ENCODE measurements around the gene OVOL2.
"Not testable (repeated sequence)": the region's sequence is repeated elsewhere in the genome, so short reads cannot be mapped to it uniquely, and the experiment has no call there.

Gene OVOL2

DNA sequence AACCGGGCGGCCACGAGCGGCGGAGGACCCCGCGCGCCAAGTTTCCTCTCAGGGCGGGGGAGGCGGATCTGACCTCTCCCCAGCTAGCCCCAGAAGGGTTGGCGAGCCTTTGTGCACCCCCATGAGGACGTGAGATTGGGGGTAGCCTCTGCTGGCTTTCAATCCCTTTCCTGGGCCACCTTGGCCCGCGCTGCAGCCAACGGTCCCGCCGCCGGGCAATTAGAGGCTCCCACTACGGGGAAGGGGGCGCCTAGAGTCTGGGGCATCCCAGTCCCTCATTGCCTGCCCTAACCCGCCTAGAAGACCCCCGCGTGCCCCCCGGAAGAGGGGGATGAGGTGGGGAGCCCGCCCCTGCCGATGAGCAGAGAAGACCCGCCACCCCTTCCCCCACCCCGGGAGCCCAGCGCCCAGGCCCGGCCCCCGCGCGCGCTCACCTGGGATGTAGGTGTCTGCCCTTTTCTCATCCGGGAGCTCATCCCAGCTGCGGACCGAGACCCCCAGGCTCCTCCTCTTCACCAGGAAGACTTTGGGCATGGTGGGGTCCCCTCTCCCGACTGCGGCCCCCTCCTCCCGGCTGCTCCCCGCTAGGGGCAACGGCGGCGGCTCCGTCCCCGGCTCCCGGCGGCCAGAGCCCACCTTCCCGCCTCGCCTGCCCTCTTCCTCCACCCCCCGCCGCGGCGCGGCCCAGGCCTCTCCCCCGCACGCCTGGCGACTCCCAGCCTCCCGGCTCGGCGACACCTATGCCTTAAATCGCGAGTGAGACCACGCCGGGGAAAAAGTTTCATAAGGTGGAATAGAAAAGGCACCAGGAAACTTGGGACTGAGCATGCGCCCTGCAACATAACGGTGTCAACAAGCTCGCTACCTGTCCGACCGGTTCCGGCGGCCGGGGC lies at the start of gene OVOL2:
Gene OVOL2 (minus strand): TSS at position 816 of the 893 bp plus-strand sequence. CDS start 282 bp downstream, at position 534.
- no peak for DNase-seq

DNA sequence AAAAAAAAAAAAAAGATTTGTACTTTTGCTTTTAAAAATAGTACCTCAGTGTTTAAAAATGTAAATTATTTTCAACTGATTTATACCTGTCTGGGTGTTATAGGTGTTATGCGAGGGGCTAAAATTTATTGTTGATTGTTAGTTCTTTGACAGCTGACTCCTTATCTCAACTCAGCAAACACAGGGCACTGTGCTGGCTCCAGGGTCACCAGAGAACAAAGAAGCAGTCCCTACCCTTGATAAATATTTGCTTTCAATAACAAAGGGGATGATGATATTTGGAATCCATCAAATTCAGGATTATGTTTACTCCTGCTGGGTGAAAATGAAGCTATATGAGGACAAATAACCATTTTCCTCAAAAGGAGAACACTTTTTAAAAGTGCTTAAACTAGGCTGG lies 45.8 kb upstream of the OVOL2 start:
- no peak for DNase-seq

DNA sequence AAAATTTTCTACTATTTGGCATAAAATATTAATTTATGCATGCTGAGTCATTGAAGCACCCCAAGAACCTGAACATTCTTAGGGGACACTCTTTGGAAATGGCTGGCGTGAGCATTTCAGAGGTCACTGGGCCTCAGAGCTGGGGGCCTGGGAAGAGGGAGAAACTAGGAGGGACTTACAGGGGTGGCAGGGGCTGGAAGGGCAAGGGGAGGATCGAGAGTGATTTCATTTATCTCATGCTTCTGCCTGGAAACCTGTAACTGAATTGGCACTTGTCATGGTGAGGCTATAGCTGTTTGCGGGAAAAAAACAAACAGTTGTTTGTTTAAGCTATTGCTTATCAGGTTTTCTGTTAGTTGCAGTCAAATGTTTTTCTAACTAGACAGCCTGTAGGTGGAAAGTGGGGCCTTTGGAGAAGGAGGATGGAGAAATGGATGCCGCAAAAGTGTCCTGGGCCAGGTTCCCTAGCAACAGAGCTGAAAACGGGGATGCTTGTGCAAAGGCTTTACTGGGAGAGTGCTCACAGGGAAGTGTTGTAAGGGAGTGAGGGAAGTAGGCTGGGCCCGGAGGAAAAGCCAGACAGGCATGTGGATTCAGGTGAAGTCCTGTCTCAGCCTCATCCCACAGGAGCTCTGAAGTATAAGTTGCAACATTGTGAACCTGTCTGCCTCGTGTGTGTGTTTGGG lies 43.6 kb upstream of the OVOL2 start:
- no peak for DNase-seq

DNA sequence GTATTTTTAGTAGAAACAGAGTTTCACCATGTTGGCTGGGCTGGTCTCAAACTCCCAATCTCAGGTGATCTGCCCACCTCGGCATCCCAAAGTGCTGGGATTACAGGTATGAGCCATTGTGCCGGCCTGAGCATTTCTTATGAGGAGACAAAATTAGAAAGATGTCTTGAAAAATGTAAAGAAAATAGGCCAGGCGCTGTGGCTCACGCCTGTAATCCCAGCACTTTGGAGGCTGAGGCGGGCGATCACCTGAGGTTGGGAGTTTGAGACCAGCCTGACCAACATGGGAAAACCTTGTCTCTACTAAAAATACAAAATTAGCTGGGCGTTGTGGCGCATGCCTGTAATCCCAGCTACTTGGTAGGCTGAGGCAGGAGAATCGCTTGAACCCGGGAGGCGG lies 42.9 kb upstream of the OVOL2 start:
- DNase-seq, result not testable (repeated sequence)

DNA sequence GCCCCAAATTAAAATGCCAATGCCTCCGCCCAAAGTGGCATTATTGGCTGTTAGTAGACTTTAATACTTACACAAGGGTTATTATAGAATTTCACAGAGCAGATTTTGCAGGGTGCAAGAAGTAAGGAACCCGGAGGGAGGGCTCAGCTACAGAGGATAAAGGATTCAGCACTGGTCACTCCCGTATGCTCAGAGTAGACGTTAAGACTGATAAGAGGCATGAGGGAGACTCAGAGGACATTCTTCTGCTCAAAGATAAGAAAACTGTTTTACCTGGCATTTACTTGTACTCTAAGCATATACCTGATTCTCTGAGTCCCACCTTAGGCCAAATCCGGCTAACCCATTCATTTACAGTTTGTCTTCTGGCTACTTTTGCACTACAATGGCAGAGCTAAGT lies 36.5 kb upstream of the OVOL2 start:
- DNase-seq, result no peak

DNA sequence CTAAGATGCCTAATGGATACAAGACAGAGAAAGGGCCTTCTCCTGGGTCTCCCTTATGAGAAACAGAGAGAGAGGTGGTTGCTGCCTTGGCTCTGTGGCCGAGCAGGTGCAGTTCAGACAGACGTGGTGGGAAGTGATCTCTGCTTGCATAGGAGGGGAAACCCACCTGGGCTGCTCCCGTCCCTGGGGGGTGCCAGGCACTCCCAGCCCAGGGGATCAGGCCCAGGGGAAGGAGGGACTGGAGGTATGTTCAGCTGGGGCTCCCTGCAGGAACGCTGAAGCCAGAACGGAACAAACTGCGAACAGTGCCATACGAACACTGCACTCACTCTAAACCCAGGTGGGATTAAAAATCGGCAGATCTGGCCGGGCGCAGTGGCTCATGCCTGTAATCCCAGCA lies 35.7 kb upstream of the OVOL2 start:
- no peak for DNase-seq

DNA sequence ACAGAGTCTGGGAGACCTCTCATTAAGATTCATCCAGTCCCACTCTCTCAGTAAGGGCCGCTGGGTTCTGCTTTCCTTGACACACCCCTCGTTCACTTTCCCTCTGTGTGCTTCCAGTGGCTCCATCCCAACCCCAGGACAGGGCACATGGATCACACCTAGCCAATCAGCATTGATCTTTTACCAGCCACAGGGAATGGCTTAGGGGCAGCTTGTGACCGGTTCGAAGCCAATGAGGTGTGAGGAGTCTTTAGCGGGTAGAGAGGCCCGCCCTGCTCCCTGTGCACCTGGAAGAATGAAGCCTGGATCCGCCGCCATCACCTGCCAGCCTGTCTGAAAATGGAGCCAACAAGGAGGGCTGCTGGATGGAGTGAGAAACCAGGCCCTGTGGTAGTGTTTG lies 35.2 kb upstream of the OVOL2 start:
- DNase-seq, result no peak

DNA sequence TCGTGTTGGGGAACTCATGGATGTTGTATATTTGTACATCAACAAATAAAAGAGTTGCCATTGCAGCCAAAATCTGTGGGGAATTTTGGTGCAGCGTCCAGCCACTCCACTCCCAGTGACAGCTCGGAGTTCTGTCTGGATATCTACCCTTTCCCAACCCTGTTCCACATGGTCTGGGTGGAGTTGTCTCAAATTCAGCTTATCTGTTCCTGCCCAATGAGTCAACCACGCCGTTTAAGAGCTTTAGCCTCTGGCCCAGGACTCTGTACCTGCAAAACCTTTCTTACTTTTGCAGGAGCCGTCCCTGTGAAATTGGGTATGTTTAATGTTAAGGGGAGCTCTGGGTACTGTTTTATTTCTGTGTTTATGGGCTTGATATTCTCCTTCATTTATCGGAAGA lies 33.9 kb upstream of the OVOL2 start:
- DNase-seq, result no peak

DNA sequence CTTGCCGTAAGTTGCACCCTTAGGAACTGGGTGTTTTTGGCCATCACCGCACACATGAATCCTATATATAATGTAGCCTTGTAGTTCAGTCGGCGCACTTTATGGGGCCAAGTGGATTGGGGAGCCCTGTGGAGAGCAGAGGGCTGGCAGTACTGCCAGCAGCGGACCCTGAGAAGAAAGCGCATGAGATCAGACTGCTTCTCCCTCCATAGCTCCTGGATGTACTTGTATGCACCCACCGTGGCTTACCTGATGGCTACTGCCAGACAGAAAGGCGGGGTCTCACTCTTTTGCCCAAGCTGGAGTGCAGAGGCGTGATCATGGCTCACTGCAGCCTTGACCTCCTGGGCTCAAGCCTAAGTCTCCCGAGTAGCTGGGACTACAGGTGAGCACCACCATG lies 32.8 kb upstream of the OVOL2 start:
- DNase-seq, result no peak

DNA sequence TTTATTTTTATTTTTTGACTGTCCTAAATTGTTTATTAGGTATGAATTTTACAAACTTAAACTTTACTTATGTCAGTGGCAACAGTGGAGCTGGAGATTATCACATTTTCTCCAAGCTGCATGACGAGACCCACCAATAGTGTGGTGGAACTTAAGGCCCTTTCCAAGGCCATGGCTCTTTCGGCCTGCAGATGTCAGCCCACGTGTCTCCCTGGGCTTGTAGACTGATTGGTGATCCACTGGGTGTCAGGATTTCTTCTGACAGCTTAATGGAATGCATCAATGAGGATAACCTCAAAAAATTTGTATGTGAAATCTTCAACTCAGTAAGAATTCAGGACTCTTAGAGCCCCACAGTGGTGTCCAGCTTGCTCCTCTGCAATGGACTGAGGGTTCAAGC lies 32.3 kb upstream of the OVOL2 start:
- DNase-seq, result no peak

DNA sequence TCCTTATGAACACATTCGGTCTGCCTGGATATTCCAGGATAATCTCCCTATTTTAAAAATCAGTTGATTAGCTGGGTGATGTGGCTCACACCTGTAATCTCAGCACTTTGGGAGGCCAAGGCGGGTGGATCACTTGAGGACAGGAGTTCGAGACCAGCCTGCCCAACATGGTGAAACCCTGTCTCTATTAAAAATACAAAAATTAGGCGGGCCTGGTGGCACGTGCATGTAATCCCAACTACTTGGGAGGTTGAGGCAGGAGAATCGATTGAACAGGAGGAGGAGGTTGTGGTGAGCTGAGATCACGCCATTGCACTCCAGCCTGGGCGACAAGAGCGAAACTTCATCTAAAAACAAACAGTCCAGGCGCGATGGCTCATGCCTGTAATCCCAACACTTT lies 31.1 kb upstream of the OVOL2 start:
- DNase-seq, result not testable (repeated sequence)

DNA sequence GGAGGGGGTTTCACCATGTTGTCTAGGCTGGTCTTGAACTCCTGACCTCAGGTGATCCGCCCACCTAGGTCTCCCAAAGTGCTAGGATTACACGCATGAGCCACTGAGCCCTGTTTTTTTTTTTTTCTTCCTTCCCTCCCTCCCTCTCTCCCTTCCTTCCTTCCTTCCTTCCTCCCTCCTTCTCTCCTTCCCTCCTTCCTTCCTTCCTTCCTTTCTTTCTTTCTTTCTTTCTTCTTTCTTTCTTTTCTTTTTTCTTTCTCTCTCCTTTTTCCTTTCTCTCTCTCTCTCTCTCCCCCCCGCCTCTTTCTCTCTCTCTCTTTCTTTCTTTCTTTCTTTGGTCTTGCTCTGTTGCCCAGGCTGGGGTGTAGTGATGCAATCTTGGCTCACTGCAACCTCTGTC lies 30.6 kb upstream of the OVOL2 start:
- not testable (repeated sequence) for DNase-seq

DNA sequence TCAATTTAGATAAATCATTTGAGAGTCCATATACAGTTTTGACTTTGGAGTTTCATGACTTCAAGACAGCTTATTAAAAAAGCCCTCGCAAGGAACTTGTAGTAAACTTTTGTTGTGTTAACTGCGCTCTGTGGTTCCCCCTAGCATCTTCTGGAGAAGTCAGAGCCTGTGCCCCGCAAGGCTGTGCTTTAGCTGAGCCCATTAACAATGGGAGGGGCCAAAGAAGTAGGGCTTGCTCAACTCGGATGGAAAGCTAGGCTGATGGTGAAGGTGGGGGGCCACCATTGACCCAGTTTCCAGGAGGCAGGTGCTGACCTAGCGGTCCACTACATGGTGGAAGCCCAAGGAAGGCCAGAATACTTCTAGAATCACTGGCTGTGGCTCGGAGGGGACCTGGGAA lies 29.3 kb upstream of the OVOL2 start:
- no peak for DNase-seq

DNA sequence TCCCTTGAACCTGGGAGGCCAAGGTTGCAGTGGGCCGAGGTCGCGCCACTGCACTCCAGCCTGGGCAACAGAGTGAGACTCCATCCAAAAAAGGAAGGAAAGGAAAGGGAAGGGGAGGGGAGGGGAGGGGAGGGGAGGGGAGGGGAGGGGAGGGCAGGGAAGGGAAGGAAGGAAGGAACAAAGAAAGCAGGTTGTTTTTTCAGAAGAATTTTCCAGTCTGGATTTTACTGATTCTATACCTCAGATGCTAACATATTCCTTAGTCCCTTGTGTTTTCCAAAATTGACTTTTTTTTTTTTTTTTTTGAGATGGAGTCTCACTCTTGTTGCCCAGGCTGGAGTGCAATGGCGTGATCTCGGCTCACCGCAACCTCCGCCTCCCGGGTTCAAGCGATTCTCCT lies 23.1 kb upstream of the OVOL2 start:
- DNase-seq, result not testable (repeated sequence)

DNA sequence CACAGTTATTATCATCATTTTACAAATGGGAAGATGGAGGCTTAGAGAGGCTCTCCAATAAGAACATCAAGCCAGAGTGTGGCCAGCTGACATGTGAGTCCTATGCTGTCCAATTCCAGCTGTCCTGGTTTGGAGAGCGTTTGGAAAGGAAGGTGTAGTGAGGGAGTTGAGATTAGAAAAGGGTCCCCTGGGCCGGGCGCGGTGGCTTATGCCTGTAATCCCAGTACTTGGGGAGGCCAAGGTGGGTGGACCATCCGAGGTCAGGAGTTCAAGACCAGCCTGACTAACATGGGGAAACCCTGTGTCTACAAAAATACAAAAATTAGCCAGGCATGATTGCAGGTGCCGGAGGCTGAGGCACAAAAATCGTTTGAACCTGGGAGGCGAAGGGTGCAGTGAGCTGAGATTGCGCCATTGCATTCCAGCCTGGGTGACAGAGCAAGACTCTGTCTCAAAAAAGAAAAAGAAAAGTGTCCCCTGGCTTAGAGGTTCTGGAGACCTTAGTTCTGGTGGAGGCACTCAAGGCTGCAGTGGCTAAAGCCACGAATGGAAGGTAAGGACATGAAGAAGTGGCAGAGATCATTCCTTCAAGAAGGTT lies 22.1 kb upstream of the OVOL2 start:
- DNase-seq, result no peak

DNA sequence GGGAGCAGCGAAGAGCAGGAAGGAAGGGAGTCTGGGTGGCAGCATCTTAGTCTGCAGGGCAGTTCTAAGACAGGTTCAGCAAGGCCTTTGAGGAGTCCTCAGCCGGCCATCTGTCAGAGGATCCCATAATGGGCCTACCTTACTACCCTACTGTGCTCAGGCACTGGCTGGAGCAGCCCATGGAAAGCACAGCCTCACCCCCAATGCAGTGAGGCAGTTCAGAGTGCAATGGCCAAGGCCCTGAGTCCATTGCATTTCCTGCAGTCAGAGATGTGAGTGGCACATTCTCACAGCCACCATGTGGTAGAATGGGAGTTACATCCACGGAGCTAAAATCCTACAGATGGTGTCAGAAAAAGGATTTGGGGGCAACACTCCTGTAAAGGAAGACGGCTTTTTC lies 19.4 kb upstream of the OVOL2 start:
- no peak for DNase-seq

DNA sequence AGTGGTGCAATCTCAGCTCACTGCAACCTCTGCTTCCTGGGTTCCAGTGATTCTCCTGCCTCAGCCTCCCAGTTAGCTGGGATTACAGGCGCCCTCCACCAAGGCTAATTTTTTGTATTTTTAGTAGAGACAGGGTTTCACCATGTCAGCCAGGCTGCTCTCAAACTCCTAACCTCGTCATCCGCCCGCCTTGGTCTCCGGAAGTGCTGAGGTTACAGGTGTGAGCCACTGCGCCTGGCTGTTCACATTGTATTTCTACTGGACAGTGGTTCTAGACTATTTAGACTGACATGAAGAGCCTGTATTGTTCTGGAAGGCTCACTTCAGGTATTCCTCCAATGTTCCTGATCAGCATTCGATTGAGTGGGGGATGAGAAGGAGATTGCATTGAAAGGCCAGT lies 14.8 kb upstream of the OVOL2 start:
- DNase-seq, result no peak

DNA sequence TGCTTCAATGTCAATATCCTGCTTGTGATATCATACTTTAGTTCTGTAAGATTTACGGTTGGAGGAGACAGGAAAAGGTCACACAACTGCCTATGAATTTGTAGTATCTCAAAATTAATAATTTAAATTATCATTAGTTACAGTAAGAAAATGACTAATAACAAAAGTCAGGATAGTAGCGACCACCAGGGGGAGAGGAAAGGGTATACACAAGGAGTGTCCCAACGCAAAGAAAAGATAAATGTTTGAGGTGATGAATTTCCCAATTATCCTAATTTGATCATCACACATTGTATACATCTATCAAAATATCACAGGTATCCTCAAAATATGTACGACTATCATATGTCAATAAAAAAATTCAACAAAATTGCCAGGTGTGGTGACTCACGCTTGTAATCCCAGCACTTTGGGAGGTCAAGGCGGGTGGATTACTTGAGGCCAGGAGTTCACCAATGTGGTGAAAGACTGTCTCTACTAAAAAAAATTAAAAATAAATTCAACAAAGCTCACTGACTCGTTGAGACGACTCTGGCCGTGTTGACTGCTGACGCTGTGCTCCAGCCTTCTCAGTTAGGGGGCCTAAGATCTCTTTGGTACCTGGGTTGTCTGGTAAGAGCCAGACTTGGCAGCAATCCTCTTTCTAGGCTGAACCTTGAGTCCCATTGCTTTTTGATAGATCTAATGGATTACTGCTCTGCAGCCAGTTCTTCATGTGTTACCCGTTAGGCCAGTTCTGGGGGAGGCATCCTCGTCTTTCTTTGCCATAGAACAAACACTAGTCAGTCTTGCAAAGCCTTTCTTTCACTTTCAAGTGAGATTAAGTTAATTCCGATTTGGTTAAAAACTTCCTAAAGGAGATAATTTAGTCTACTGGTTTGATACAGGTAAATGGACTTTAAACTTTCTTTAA lies 9.0 kb upstream of the OVOL2 start:
- no peak for DNase-seq

DNA sequence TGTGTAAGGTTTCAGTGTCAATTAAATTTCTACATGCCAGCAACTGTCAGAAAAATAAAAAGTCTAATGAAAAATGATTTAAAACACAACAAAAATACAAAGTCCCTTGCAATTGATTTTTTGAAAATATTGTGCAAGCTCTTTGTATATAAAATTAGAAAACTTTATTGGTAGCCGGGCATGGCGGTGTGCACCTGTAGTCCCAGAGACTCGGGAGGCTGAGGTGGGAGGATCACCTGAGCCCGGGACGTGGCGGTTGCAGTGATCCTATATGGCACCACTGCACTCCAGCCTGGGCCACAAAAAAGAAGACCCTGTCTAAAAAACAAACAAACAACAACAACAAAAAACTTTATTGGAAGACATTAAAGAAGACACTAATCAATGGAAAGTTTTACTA lies 6.0 kb upstream of the OVOL2 start:
- DNase-seq, result no peak

DNA sequence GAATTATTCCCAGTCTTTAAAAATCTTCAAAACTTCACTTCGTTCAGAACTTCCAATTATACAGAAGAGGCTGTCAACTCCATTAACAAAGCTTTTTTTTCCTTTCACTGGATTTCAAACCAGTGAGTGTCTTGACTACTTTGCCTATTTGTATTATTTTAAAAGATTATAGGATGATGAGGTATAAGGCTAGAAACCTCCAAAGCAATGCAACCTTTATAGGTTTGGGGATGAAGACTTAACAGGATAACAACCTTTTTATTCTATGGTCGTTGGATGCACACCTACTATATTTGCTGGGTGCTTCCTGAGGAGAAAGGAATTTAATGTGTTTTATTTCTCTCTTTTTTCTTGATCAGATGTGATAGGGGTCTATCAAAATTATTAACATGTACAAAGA lies 1.9 kb upstream of the OVOL2 start:
- DNase-seq, result no peak

DNA sequence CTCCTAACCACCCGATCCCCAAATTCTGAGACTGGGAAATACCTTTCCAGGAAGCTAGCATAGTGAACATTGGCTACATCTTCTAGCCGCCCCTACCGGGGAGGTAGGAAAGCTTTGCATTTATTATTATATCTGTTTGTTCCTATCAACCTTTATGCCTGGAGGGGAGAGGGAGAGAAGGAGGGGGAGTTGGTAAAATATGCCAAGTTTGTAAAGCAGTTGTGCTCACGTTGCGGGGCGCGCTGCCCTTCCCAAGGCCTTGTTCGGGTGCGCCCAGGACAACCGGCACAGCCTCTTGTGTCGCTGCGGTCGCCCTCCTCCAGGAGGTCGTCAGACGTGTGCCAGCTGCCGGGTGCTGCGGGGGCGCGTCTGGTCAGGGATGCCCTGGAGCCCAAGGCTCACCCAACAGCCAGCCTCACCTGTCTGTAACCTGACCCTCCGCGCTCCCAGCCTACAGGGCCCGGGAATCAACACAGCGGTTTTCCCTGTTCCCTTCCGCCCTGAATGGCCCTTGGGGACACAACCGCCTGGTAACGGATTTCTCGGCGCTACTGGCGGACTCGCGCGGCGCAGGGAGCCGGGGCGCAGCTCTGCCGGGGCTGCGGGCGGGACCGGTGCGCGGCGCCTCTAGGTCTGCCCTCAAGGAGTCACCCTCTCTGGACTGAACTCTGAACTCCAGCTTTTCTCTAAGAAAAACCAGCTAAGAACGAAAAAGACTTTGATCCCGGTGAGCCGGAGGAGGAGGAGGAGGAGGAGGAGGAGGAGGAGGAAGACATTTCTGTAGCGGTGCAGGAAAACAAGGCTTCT lies 1.1 kb upstream of the OVOL2 start:
- no peak for DNase-seq

DNA sequence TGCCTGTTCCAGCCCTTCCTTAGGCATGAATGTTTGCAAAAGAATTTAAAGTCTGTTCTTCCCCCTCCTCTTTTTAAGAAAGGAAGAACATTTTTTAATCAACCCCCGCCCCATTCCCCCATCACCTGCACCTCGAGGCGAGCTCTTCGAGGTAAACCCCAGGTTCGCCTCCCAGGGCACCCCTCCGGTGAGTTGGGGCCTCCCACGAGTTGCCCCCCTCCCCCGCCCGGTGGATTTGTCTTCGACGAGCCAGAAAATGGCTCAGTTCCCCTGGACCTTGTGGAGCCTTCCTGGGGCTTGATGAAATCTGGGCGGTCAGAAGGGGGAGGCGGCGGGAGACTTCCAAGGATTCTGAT lies 256 bp upstream of the OVOL2 start:
- DNase-seq, result no peak

Data from MV-4-11 (cell line).